Transverse colon (tissue), 4 donors: ENCODE data around the gene DUSP23.

ENCODE experiments used
- CTCF ChIP-seq, 5 experiments: fragments of 200-600 bp in 3 of 5; fragments of 450-650 bp in 2 of 5; sonication (generic) in 3 of 5; IDR thresholded peaks; 1 replicate in 2 of 5; 2 replicates in 3 of 5; pipeline ENCODE4 v1.5.1; 2016 to 2017; ENCODE audit warnings: antibody characterized with exemption in 5 of 5, inconsistent platforms in 3 of 5, mild to moderate bottlenecking in 2 of 5, moderate library complexity in 1 of 5
- EP300 ChIP-seq: sonication (generic); formaldehyde crosslinking; IDR thresholded peaks from one replicate; pipeline ENCODE4 v1.6.1; 2017; ENCODE audit warnings: antibody characterized with exemption, low read depth
- POLR2AphosphoS5 ChIP-seq, 3 donors: sonication (generic); formaldehyde crosslinking; IDR thresholded peaks; one replicate each; pipeline ENCODE4 v1.6.1; 2016; ENCODE audit warnings: antibody characterized with exemption in 3 of 3

GRCh38 chr1:159798893-159799292 is 18.1 kb downstream of the DUSP23 start:
- TF ChIP-seq CTCF (IDR thresholded peaks at IDR 0.05) (peak; percentile 65 to 87 (median 74)), POLR2AphosphoS5 (IDR thresholded peaks at IDR 0.05) (no peak), EP300 (no peak)
